ENCODE results near the gene CABP5. TPM values are rescaled to one million over a fixed set of nuclear protein-coding genes. Genes with fewer than 3 reads are reported as not detected.
"Not testable (repeated sequence)": the region's sequence is repeated elsewhere in the genome, so short reads cannot be mapped to it uniquely, and the experiment has no call there.

Gene CABP5
- total and polyA plus RNA-seq, 10 donors: 0.10 to 1.3 (median 0.39) TPM; not detected in 3

DNA sequence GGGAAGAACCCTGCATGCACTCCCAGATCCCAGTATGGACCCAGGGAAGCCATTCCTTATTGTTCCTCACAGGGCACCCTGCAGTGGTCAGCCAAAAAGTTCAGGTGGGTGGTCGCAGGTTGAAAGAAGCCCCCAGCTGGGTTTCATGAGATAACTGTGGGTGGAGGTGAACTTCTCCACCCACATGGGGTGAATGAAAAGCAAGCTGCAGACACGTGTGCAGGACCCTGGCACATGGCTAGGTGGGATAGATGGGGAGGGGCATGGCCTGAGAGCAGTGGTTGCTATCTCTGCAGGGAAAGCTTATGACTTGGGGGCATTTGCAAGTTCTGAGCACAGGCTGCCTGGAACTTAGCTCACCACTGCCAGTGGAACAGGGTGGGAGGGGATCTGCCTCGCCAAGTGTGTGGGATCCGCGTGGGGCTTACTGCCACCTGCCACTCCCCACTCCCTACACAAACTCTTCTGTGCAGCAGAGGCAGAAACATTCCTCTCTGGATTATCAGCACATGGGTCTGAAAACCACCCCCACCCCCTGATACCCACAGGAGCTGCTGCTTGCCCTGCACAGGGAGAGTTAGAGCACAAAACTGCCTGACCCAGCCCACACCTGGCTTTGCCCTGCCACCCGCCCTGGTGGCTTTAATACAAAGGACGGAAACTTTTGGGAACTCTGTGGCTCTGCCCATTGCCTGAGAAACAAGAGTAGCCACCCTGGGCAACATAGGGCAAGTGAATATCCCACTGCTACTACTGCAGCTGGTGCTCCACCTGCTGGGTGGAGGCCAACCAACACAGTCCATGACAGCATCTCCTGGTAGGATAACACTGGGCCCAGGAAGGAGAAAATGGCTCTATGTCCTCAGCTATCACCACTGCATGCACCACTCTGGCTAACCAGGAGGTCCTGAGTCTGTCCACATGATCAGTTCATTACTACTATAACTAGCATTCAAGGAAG lies 42.3 kb upstream of the CABP5 start:
- H3K9me3 ChIP-seq: no peaks in the 10 kb centered on the region
- H3K27me3 ChIP-seq (replicated peaks in 1 of 7): peaks cover 0 to 6% (median 0%) of the 10 kb centered on the region in 7 donors
- no peak overlapping the region for H3K4me3 ChIP-seq
- no peak overlapping the region for H3K27ac ChIP-seq
- intact Hi-C loops (cut with DNase I; ENCODE audit: low total_unique reads): no loop called here
- TF ChIP-seq POLR2A (IDR thresholded peaks at IDR 0.05) (no peak), POLR2AphosphoS5 (IDR thresholded peaks at IDR 0.05) (no peak)
- TF ChIP-seq, protein P1, sequence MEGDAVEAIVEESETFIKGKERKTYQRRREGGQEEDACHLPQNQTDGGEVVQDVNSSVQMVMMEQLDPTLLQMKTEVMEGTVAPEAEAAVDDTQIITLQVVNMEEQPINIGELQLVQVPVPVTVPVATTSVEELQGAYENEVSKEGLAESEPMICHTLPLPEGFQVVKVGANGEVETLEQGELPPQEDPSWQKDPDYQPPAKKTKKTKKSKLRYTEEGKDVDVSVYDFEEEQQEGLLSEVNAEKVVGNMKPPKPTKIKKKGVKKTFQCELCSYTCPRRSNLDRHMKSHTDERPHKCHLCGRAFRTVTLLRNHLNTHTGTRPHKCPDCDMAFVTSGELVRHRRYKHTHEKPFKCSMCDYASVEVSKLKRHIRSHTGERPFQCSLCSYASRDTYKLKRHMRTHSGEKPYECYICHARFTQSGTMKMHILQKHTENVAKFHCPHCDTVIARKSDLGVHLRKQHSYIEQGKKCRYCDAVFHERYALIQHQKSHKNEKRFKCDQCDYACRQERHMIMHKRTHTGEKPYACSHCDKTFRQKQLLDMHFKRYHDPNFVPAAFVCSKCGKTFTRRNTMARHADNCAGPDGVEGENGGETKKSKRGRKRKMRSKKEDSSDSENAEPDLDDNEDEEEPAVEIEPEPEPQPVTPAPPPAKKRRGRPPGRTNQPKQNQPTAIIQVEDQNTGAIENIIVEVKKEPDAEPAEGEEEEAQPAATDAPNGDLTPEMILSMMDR (IDR thresholded peaks at IDR 0.05 in 8 of 11, conservative IDR thresholded peaks at IDR 0.05 in 3 of 11): no peak
- no peaks in the 10 kb centered on the region for H3K36me3 ChIP-seq
- H3K4me1 ChIP-seq: no peaks in the 10 kb centered on the region
- WGBS, 5 donors: 88 to 91% (median 89%) methylated on average over 6 to 7 of the region's 7 CpGs
- DNase-seq: peak; percentile 7

DNA sequence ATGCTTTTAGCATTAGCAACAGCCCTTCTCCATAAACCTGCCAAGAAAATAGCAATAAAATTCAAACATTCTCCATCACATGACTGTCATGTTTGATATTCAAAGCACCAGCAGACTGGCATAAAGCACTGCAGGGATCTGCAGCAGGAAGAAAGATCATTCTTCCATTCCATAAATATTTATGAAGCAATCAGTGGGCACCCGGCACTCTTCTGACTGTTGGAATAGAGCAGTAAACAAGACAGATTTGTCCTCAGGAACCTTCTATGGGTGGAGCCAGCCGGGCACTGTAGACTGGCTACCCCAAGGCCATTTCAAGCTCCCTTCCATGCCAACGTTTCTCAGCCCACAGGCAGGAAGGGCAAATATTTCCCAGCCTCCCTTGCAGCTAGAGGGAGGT lies 41.2 kb upstream of the CABP5 start:
- H3K4me3 ChIP-seq: no peak overlapping the region

DNA sequence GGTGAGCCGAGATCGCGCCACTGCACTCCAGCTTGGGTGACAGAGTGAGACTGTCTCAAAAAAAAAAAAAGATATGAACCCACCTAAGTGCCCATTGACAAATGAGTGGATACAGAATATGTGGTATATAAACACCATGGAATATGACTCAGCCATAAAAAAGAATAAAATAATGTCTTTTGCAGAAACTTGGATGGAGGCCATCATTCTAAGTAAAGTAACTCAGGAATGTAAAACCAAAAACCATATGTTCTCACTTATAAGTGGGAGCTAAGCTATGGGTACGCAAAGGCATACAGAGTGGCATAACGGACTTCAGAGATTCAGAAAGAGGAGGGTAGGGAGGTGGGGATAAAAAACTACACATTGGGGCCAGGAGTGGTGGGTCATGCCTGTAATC lies 37.2 kb upstream of the CABP5 start:
- intact Hi-C loops (cut with DNase I; ENCODE audit: low total_unique reads): no loop called here
- no peak for DNase-seq
- H3K36me3 ChIP-seq: peaks cover 0 to 15% (median 4%) of the 10 kb centered on the region in 6 donors
- no peaks in the 10 kb centered on the region for H3K9me3 ChIP-seq
- TF ChIP-seq POLR2A (IDR thresholded peaks at IDR 0.05): no peak
- TF ChIP-seq POLR2AphosphoS5 (IDR thresholded peaks at IDR 0.05): no peak
- TF ChIP-seq, protein P1 (IDR thresholded peaks at IDR 0.05 in 8 of 11, conservative IDR thresholded peaks at IDR 0.05 in 3 of 11): no peak
- no peaks in the 10 kb centered on the region for H3K4me1 ChIP-seq
- H3K27me3 ChIP-seq (replicated peaks in 1 of 7): peaks cover 0 to 2% (median 0%) of the 10 kb centered on the region in 7 donors
- no peak overlapping the region for H3K27ac ChIP-seq
- WGBS, 5 donors: 93 to 99% (median 96%) methylated on average over 5 of the region's 5 CpGs
- H3K4me3 ChIP-seq: no peak overlapping the region

More for the DNA sequence above, 41.2 kb upstream of the CABP5 start:
- no peaks in the 10 kb centered on the region for H3K4me1 ChIP-seq
- WGBS, 5 donors: 50 to 66% (median 60%) methylated on average over 3 of the region's 3 CpGs
- intact Hi-C loops (cut with DNase I; ENCODE audit: low total_unique reads): no loop called here
- H3K27me3 ChIP-seq (replicated peaks in 1 of 7): peaks cover 0 to 6% (median 0%) of the 10 kb centered on the region in 7 donors
- TF ChIP-seq, protein P1 (IDR thresholded peaks at IDR 0.05 in 8 of 11, conservative IDR thresholded peaks at IDR 0.05 in 3 of 11): no peak
- TF ChIP-seq POLR2AphosphoS5 (IDR thresholded peaks at IDR 0.05): no peak
- no peak for TF ChIP-seq POLR2A (IDR thresholded peaks at IDR 0.05)
- H3K36me3 ChIP-seq: no peaks in the 10 kb centered on the region
- no peak overlapping the region for H3K27ac ChIP-seq
- no peaks in the 10 kb centered on the region for H3K9me3 ChIP-seq
- DNase-seq: peak; percentile 43

DNA sequence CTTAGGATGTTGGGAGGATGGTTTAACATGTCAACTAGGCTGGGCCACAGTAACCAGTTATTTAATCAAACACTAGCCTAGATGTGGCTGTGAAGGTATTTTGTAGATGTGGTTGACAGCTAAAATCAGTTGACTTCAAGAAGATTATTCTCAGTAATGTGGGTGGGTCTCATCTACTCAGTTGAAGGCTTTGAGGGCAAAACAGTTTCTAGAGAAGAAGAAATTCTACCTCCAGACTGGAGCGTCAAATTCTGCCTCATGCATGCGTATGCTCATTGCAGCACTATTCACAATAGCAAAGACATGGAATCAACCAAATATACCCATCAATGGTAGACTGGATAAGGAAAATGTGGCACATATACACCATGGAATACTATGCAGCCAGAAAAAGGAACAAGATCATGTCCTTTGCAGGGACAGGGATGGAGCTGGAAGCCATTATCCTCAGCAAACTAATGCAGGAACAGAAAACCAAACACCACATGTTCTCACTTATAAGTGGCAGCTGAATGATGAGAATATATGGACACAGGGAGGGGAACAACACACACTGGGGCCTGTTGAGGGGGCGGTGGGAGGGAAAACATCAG lies 26.4 kb upstream of the CABP5 start:
- H3K9me3 ChIP-seq; H3K27ac ChIP-seq; H3K27me3 ChIP-seq (replicated peaks in 1 of 7); DNase-seq; intact Hi-C loops (cut with DNase I; ENCODE audit: low total_unique reads); H3K4me1 ChIP-seq; H3K4me3 ChIP-seq: not testable (repeated sequence)
- WGBS, 5 donors: 94 to 98% (median 96%) methylated on average over 3 of the region's 3 CpGs
- H3K36me3 ChIP-seq: peaks cover 0 to 49% (median 32%) of the 10 kb centered on the region in 6 donors
